Adipocyte (in vitro differentiated cells): ENCODE measurements around the gene LRFN4.
A peak's percentile ranks its signal among the peaks of the same experiment; 100 is the strongest.

Source experiments
- DNase-seq: peaks from one replicate; pipeline ENCODE4 v3.0.0-alpha.2; 2015; ENCODE audit warnings: low read depth
- H3K27me3 ChIP-seq: replicated peaks from 2 replicates; pipeline ENCODE4 v1.7.0; 2013; ENCODE audit warnings: mild to moderate bottlenecking, low read length, moderate library complexity; ENCODE audit not compliant: control insufficient read depth, insufficient read depth
- H3K36me3 ChIP-seq: 2 replicates; pipeline ENCODE4 v1.7.0; 2013; ENCODE audit warnings: low read length, mild to moderate bottlenecking, moderate library complexity; ENCODE audit not compliant: control insufficient read depth, insufficient read depth, severe bottlenecking
- H3K4me1 ChIP-seq: 2 replicates; pipeline ENCODE4 v1.7.0; 2013; ENCODE audit warnings: mild to moderate bottlenecking, low read length, moderate library complexity; ENCODE audit not compliant: control insufficient read depth, insufficient read depth
- H3K4me3 ChIP-seq: 2 replicates; pipeline ENCODE4 v1.7.0; 2013; ENCODE audit warnings: mild to moderate bottlenecking, low read length, moderate library complexity
- H3K9ac ChIP-seq: 2 replicates; pipeline ENCODE4 v1.7.0; 2013; ENCODE audit warnings: mild to moderate bottlenecking, low read length, moderate library complexity
- H3K9me3 ChIP-seq: 2 replicates; pipeline ENCODE4 v1.7.0; 2013; ENCODE audit warnings: mild to moderate bottlenecking, low read length, moderate library complexity; ENCODE audit not compliant: control insufficient read depth

Gene LRFN4

DNA sequence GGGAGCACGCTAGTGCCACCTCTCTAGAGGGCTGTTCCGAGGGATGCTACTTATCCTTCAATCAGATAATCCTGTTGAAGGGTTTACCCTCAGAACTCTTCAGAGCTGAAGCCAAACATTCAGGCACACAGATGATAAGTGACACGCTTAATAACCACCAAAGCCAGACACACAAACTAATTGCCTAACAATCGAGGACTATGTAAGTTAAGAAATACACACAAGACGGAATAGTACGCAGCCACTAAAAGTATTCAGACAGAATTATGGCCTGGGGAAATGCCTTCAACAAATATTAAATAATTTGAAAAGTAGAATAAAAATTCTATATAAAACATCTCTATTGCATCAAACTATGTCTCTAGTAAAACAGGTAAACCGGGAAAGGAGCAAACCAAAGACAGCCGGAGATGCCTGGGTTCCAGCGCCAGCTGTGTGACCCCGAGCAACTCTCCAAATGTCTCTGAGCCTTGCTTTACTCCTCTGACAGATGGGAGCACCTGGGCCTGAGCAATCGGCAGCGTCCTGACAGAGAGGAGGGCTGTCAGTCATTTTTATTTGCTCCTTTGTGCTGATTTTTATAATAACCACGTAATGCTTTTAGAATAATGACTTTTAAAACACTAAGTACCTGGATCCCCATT is 11.3 kb downstream of the LRFN4 start:
- DNase-seq: no peak
- Histone ChIP-seq H3K9ac (no peak overlapping the region), H3K36me3 (peaks cover 45% of the 10 kb centered on the region), H3K9me3 (no peaks in the 10 kb centered on the region), H3K4me1 (no peaks in the 10 kb centered on the region), H3K27me3 (no peaks in the 10 kb centered on the region), H3K4me3 (no peak overlapping the region)

DNA sequence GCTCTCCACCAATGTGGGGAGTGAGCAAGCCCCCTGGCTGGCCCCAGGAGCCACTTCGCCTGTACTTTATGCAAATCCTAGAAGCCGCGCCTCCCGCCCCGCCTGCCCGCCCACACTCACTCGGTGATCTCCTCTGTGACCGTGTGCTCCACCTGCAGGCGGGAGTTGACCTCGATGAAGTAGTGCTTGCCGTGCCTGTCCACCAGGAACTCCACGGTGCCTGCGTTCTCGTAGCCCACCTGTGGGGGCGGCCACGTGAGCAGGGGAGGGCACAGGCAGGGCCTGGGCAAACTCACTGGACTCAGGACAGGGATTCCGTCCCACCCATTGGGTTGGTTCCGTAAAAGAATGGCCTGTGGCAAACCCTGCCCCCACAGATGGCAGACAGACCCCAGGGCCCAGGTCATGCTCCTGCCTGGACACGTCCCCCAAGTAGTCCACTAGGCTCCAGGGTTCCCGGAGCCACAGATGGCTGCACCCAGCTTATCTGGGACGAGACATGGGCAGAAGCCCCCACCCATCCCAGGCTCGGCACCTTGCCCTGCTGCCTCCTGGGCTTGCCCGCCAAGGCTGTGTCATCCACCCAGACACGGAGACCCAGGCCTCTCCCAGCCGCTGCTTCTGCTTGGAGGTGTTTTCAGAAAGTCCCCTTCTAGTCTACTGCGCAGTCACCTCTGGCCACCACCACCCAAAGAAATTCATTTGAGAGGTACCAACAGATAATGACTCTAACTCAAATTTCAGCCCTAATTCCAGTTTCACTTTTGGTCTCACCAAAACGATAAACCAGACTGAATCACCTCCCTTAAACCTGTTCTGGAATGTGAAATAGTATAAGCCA is 12.1 kb downstream of the LRFN4 start:
- DNase-seq: no peak
- Histone ChIP-seq H3K9ac (no peak overlapping the region), H3K4me3 (no peak overlapping the region), H3K9me3 (no peaks in the 10 kb centered on the region), H3K27me3 (no peaks in the 10 kb centered on the region), H3K4me1 (no peaks in the 10 kb centered on the region), H3K36me3 (peaks cover 41% of the 10 kb centered on the region)

DNA sequence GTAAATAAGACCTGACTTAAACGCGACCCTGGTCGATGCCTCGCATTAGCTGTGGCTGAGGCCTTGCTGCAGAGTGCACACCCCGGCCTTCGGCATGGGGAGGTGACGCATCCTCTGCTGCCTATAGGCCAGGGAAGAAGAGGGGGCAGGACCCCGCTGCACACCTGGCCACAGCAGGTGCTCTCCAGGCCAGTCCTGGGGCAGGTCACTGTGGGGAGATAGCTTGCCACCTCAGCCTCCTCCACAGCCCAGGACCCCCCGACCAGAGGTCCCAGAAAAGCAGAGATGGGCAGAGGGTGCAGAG is 12.7 kb downstream of the LRFN4 start:
- Histone ChIP-seq H3K9ac (no peak overlapping the region), H3K4me3 (no peak overlapping the region), H3K4me1 (no peaks in the 10 kb centered on the region), H3K27me3 (no peaks in the 10 kb centered on the region), H3K36me3 (peaks cover 37% of the 10 kb centered on the region), H3K9me3 (no peaks in the 10 kb centered on the region)
- DNase-seq: no peak

DNA sequence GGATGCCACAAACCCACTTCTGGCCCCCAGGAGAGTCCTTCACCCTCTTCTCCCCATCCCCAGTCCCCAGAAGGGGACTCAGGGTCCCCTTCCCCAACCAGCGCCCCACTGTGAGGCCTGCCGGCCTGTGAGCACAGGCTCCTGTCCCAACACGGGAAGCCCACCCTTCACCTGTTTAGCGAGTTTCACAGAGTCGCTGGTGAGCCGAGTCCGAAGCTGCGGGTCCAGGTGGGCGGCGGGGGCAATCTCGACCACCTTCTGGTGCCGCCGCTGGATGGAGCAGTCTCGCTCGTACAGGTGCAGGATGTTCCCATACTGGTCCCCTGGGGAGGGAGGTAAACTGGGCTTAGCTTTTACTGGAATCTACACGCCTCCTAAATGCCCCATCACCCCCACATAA is 13.3 kb downstream of the LRFN4 start:
- H3K4me3 ChIP-seq: no peak overlapping the region
- peaks cover 37% of the 10 kb centered on the region for H3K36me3 ChIP-seq
- no peak for DNase-seq
- no peaks in the 10 kb centered on the region for H3K9me3 ChIP-seq
- no peak overlapping the region for H3K9ac ChIP-seq
- no peaks in the 10 kb centered on the region for H3K27me3 ChIP-seq
- H3K4me1 ChIP-seq: no peaks in the 10 kb centered on the region

DNA sequence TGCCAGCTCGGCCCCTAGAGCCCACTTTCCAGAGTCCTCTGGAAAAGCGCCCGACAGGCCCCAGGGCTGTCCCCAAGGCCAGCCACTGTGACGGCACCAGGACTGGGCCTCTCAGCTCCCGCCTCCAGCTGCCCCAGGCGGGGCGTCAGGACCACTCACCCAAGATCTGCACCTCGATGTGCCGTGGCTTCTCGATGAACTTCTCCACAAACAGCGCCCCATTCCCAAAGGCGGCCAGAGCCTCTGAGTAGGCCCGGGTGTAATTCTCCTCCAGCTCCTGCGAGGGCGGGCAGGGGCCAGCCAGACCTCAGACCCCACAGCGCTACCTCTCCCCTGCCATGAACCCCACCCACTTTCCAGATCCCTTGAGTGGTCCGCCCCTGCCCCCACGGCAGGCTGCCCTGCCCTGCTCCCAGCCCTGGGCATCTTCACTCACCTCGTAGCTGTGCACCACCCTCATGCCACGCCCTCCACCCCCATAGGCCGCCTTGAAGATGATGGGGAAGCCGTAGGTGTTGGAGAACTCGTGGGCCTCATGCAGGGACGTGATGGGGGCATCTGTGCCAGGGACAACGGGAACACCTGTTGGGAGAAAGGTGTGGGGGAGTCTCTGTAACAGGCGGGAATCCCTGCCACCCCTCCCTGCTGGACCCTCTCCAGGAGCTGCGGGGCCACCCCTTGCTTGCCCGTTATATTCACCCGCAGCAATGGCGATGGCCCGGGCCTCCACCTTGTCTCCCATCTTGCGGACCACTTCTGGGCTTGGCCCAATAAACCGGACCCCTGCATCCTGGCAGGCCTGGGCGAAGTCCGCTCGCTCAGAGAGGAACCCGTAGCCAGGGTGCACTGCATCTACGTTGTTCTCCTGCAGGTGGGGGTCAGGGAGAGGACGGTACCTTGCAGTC is 14.0 kb downstream of the LRFN4 start:
- H3K36me3 ChIP-seq: peaks cover 37% of the 10 kb centered on the region

DNA sequence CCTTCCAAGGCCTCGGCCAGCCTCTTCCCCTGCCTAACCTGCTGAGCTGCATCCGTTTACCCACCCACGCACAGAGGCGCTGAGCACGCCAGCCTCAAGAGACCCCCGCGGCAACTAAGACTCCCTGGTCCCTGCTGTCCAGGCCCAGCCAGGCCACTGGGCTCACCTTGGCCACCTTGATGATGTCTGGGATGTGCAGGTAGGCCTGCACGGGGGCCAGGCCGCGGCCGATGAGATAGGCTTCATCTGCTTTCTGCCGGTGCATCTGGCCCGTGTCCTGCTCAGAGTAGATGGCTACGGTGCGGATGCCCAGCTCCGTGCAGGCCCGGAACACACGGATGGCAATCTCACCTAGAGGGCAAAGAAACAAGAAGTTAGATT is 14.6 kb downstream of the LRFN4 start:
- Histone ChIP-seq H3K36me3 (peaks cover 34% of the 10 kb centered on the region), H3K9ac (no peak overlapping the region), H3K27me3 (no peaks in the 10 kb centered on the region), H3K4me1 (no peaks in the 10 kb centered on the region), H3K4me3 (no peak overlapping the region), H3K9me3 (no peaks in the 10 kb centered on the region)
- no peak for DNase-seq

More for the DNA sequence above, 14.0 kb downstream of the LRFN4 start:
- H3K4me1 ChIP-seq: no peaks in the 10 kb centered on the region
- H3K9me3 ChIP-seq: no peaks in the 10 kb centered on the region
- H3K27me3 ChIP-seq: no peaks in the 10 kb centered on the region
- no peak overlapping the region for H3K4me3 ChIP-seq
- DNase-seq: no peak
- no peak overlapping the region for H3K9ac ChIP-seq

DNA sequence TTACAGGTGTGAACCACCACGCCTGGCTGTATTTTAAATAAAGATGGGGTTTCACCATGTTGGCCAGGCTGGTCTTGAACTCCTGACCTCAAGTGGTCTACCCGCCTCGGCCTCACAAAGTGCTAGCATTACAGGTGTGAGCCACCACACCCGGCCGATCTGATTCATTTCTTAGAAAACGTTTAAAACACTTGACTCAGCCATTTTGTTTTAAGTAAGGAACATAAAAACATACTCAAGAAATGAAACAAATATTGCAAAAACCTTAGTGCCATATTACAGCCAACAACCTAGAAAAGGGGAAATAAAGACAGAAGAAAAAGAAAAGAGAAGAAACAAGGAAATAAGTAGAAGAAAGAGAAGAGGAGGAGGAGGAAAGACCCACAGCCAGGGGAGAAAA is 17.4 kb downstream of the LRFN4 start:
- no peak for DNase-seq
- Histone ChIP-seq H3K4me1 (peaks cover 13% of the 10 kb centered on the region), H3K9ac (no peak overlapping the region), H3K9me3 (no peaks in the 10 kb centered on the region), H3K36me3 (peaks cover 26% of the 10 kb centered on the region), H3K4me3 (no peak overlapping the region), H3K27me3 (no peaks in the 10 kb centered on the region)

DNA sequence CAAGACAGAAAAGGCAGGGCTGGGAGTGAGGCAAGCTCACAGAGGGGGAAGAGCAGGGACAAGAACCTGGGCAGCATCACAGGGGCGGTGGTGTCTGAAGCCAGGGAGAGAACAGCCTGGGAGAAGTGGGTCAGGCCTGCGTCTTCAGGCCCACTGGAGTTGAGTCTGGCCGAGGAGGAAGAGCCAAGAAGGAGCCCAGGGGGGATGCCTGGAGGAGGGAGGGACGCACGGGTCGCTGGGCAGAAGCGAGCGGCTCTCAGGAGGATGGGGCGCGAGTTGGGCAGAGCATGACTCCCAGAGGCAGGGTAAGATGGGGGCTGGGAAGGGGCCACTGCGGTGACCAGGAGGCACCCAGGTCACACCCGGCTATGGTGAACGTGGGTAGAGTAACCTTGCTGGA is 18.5 kb downstream of the LRFN4 start:
- no peaks in the 10 kb centered on the region for H3K9me3 ChIP-seq
- peaks cover 15% of the 10 kb centered on the region for H3K4me1 ChIP-seq
- H3K27me3 ChIP-seq: no peaks in the 10 kb centered on the region

DNA sequence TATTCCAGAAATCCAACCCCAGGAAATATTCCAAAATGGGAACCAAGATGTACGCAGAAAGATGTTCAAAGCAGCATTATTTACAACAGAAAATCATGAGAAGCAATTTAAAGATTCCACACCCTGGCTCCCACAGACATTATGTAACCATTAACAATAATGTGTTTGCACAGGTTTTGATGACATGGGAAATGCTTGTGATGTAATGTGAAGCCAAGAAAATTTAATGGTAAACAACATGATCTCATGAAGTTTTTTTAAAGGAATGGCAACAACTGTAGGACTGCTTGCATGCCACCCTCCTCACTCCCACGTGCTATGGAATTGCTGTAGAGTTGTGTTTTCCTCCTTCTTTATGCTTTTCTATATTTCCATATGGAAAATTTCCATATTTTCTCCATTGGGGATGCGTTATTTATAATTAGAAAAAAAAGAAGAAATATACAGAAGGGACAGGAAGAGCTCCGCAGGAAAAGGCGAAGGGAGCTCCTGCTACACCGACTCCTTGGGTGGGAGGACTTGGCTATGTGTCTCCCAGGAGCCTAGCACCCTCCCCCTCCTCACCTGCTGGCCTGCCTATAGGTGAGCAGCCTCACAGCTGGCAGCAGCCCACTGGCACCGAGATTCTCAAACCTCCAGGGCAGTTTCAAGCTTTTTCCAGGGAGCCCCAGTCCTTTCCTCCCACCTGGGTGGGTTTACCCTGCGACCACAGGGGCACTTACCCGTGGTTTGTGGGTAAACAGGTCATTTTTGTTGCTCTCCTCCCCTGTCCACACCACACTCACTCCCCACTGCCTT is 20.9 kb downstream of the LRFN4 start:
- H3K4me1 ChIP-seq: peaks cover 15% of the 10 kb centered on the region
- H3K27me3 ChIP-seq: no peaks in the 10 kb centered on the region
- H3K4me3 ChIP-seq: no peak overlapping the region
- H3K36me3 ChIP-seq: no peaks in the 10 kb centered on the region
- no peak overlapping the region for H3K9ac ChIP-seq
- DNase-seq: peak; percentile 22
- no peaks in the 10 kb centered on the region for H3K9me3 ChIP-seq

More for the DNA sequence above, 18.5 kb downstream of the LRFN4 start:
- no peak for DNase-seq
- Histone ChIP-seq H3K9ac (no peak overlapping the region), H3K4me3 (no peak overlapping the region), H3K36me3 (peaks cover 14% of the 10 kb centered on the region)

DNA sequence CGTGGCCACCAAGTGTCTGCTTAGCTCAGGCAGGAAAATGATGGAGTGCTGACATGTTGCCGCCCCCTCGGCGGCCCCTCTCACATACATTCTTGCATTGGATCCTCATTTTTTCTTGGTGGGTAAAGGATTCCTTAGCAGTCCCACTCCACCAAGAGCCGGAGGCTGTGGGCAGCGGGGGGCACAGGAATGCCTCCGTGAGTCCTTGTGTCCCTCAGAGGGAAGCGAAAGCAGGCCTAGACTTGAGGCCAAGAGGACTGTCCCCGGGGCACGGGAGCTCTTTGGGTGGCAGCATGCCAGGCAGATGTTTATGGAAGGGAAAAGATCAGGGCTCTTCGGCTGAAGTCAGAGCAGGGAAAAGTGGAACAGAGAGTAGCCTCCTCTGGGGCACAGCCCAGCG is 21.6 kb downstream of the LRFN4 start:
- no peak overlapping the region for H3K4me3 ChIP-seq
- H3K9me3 ChIP-seq: no peaks in the 10 kb centered on the region
- no peaks in the 10 kb centered on the region for H3K27me3 ChIP-seq
- H3K9ac ChIP-seq: peak overlapping the region; percentile 11
- peaks cover 19% of the 10 kb centered on the region for H3K4me1 ChIP-seq
- DNase-seq: peak; percentile 44
- H3K36me3 ChIP-seq: no peaks in the 10 kb centered on the region
